ENCODE results near the gene SMYD3.
"Not testable (repeated sequence)": the region's sequence is repeated elsewhere in the genome, so short reads cannot be mapped to it uniquely, and the experiment has no call there.

SMYD3 gene

DNA sequence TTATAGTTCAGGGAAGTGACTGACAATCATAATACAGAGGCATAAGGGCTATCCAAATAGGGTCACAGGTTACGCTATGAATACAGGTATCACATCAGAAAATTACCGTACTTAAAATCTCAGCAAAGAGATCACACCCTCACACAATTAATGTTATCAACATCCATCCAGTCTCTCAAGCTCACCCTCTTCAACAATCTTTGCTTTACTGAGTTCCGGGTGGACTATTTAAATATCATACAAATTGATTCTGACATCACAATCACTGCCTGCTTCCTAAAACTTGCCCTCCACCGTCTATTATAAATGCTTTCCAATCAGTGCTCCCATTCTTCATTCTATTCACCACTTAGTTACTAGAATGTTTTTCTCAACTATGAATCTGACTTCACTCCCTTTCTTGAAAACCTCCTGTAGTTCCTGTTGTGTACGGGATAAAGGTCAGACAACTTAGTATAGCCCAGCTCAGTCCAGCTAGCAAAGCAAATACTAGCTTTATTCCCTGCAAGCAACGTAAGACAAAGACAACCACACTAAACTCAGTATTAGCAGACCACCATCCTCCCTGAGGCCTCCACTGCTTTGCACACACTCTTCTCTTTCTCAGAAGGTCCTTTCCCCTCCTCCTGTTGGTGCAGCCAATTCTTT is 398.7 kb downstream of the SMYD3 start:
- DNase-seq (ENCODE audit: low read depth in 2 of 2), result no peak

DNA sequence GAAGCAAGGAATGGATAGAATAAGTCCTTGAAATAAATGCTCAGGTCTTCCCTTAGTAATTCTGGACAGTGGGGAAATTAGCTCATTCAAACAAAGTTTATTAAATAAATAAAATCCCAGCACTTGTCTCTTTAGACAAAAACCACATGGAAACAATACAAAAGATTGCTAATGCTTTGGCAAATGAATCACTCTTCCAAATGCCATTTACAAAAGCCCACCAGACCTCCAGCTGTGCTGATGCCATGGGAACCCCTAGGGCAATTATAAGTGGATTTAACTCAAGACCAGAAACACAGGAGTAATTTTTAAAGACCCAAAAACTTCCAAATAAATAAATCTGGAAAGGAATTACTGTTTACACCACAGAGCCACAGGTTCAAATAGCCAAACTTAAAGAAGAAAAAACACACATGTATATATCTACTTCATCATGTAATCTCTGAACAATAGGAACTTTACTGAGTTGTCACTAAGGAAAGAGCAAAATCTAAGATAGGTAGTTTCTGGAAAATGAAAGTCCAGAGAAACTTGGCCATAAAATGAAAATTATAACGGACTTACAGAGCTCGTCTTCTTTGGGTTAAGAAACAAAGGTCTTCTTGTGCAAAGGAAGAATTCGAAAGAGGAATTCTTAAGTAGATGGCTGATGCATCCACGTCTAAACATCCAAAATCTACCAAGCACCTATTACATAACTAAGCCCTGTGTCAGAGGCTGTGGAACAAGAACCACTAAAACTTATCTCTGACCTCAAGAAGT is 399.4 kb downstream of the SMYD3 start:
- DNase-seq (ENCODE audit: low read depth in 2 of 2), result no peak

DNA sequence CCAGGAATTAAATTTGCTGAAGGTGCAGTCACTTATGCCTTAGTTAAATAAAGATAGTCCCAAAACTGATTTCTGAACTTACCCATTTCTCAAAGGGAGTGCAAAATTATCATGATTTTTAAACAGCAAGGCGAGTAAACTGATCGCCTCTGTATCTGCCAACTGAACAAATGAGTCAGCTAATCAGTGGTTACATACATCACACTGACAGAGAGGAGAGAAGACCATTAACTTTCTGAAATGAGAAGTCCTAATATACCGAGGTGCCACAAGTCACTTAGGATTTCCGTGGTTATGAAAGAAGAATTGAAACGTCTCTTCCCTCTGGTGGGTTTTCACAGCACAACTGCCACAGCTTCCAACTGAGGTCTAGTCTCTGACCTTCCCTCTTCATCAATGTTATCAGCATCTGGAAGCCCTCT is 400.7 kb downstream of the SMYD3 start:
- DNase-seq (ENCODE audit: low read depth in 2 of 2), result no peak

DNA sequence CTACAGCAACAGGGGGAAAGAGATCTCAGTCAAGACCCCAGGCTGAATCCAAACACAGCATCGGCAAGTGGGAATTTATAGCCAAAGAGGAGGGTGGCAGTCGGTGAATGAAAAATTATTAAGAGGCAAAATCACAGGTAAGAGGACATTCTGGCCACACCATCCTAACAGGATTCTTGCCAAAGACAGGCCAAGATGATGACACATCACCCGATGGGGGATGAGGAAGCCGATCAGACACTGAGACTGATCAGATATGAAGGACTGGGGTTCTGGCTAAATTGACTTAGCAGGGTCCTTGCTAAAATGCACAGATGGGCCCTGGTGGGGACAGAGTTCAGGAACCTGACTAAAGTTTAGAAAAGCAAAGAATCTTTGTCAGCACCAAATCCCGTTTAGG is 402.2 kb downstream of the SMYD3 start:
- DNase-seq (ENCODE audit: low read depth in 2 of 2), result no peak

DNA sequence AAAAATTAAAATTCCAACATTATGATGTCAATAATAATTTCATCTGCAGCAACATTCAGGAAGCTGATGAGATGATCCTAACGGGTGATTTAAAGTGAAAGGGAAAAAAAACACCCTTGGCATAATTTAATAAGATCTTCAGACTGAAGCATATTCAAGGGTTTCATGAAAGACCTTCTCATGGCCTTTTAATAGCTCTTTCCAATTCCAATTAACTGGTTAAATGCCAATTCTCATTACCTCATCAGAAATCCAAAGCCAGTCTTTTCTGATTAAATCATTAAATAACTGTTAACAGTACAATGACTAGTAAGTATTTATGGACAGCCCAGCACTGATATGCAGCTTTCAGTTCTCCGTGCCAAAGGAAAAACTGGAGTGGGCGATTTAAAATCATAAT is 407.5 kb downstream of the SMYD3 start:
- no peak for DNase-seq (ENCODE audit: low read depth in 2 of 2)

GRCh38 chr1:246096356-246096755 is 410.7 kb downstream of the SMYD3 start:
- DNase-seq (ENCODE audit: low read depth in 2 of 2), result no peak

DNA sequence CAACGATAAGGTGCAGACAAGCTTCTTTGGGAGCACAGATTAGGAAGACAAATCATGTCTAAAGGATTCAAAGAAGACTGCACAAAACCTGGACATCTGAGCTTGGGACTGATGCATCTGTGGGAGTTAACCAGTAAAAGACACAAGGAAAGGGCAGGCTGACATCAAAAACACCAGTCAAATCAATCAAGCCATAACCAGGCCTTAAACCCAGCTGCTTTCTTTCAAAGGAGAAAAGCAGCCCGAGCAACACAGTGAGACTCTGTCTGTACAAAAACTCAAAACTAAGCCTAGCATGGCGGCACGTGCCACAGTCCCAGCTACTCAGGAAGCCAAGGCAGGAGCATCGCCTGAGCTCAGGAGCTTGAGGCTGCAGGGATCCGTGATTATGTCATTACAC is 411.6 kb downstream of the SMYD3 start:
- no peak for DNase-seq (ENCODE audit: low read depth in 2 of 2)

DNA sequence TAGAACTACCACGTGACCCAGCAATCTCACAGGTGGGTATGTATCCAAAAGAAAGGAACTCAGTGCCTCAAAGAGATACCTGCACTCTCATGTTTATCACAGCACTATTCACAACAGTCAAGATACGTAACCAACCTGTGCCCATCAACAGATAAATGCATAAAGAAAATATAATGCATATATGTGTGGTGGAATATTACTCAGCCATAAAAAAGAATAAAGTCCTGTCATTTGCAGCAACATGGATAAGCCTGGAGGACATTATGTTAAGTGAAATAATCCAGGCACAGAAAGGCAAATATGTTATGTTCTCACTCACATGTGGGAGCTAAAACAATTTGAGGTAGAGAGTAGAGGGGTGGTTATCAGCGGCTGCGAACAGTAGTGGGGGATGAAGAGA is 413.8 kb downstream of the SMYD3 start:
- no peak for DNase-seq (ENCODE audit: low read depth in 2 of 2)

GRCh38 chr1:246092136-246092535 is 414.9 kb downstream of the SMYD3 start:
- no peak for DNase-seq (ENCODE audit: low read depth in 2 of 2)

GRCh38 chr1:246091477-246091876 is 415.6 kb downstream of the SMYD3 start:
- no peak for DNase-seq (ENCODE audit: low read depth in 2 of 2)

- DNase-seq (ENCODE audit: low read depth in 2 of 2), result no peak
Measured at GRCh38 chr1:246086191-246086590, 420.9 kb downstream of the SMYD3 start.

GRCh38 chr1:246083416-246083815 is 423.7 kb downstream of the SMYD3 start:
- DNase-seq (ENCODE audit: low read depth in 2 of 2), result no peak

- no peak for DNase-seq (ENCODE audit: low read depth in 2 of 2)
Measured at GRCh38 chr1:246081856-246082668, 425.0 kb downstream of the SMYD3 start.

DNA sequence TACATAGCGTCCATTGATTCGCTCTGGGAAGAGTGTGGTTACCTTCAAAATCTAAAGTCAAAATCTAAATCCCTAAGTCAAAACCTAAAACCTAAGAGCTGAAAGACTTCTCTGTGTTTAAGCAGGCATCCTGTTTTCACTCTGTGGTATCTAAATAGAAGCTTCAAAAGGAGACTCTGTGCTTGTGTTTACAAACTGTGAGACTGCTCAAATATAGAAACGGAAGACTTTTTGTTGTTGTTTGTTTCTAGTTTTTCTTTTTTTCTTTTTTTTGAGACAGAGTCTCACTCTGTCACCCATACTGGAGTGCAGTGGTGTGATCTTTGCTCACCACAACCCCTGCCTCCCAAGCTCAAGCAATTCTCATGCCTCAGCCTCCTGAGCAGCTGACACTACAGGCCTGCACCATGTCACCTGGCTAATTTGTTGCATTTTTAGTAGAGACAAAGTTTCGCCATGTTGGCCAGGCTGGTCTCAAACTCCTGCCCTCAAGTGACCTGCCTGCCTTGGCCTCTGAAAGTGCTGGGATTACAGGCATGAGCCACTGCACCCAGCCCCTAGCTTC is 425.9 kb downstream of the SMYD3 start:
- DNase-seq (ENCODE audit: low read depth in 2 of 2), result no peak

GRCh38 chr1:246080031-246080430 is 427.0 kb downstream of the SMYD3 start:
- DNase-seq (ENCODE audit: low read depth in 2 of 2), result no peak

GRCh38 chr1:246078888-246079252 is 428.2 kb downstream of the SMYD3 start:
- DNase-seq (ENCODE audit: low read depth in 2 of 2), result no peak

GRCh38 chr1:246078126-246078887 is 428.8 kb downstream of the SMYD3 start:
- no peak for DNase-seq (ENCODE audit: low read depth in 2 of 2)

GRCh38 chr1:246077476-246077875 is 429.6 kb downstream of the SMYD3 start:
- DNase-seq (ENCODE audit: low read depth in 2 of 2), result no peak

- DNase-seq (ENCODE audit: low read depth in 2 of 2), result no peak
Measured at GRCh38 chr1:246074421-246074820, 432.7 kb downstream of the SMYD3 start.

DNA sequence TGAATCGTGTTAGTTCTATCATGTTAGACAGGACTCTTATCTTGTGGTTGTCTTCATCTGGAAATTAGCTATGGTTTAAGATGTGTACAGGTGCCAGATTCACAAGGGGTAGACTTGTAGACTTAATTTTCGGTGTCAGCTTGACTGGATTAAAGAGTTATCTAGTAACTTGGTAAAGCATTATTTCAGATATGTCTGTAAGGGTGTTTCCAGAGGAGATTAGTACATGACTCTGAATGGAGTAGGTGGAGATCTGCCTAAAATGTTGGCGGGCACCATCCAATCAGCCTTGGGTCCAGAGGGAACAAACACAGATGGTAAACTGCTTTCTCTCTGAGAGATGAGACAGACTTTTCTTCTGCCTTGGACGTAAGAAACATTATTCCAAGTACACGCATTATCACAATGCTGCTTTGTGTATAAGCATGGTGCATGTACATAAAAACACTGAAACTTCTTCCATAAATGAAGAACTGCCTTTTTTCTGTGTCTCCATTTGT is 434.6 kb downstream of the SMYD3 start:
- no peak for DNase-seq (ENCODE audit: low read depth in 2 of 2)

DNA sequence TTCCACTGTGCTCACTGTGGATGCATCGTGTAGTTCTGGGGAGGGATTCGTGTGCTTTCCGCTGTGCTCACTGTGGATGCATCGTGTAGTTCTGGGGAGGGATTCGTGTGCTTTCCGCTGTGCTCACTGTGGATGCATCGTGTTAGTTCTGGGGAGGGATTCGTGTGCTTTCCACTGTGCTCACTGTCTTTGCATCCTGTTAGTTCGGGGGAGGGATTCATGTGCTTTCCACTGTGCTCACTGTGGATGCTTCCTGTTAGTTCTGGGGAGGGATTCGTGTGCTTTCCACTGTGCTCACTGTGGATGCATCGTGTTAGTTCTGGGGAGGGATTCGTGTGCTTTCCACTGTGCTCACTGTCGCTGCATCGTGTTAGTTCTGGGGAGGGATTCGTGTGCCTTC is 435.1 kb downstream of the SMYD3 start:
- DNase-seq (ENCODE audit: low read depth in 2 of 2), result not testable (repeated sequence)
